ENCODE measurements around the gene FNIP1. TPM values are rescaled to one million over a fixed set of nuclear protein-coding genes. Genes with fewer than 3 reads are reported as not detected.

Gene FNIP1
- polyA plus RNA-seq, 1 of the 3 experiments (the other 2 are of a cell fraction), result 2.4 TPM

DNA sequence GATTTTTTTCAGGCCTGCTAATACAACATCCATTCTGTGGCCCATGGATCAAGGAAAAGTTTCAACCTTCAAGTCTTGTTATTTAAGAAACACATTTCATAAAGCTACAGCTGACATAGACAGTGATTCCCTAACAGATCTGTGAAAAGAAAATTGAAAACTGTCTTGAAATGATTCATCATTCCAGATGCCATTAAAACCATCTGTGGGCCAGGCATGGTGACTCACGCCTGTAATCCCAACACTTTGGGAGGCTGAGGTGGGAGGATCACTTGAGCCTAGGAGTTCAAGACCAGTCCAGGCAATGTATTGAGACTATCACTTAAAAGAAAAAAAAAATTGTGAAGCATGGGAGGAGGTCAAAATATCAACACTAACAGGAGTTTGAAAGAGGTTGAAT is 167.8 kb downstream of the FNIP1 start (continued):
- TF ChIP-seq USF1 (IDR thresholded peaks at IDR 0.05; ENCODE audit: borderline replicate concordance, low read depth) (no peak), GABPA (IDR thresholded peaks at IDR 0.05; ENCODE audit: low read depth) (no peak), TCF12 (IDR thresholded peaks at IDR 0.05) (peak; percentile 91), FOXJ3 (CRISPR knock-in tag; IDR thresholded peaks at IDR 0.05) (no peak), NFIC (IDR thresholded peaks at IDR 0.05; ENCODE audit: borderline replicate concordance) (no peak), RAD21 (IDR thresholded peaks at IDR 0.05; ENCODE audit: low read length) (no peak), YY1 (IDR thresholded peaks at IDR 0.05; ENCODE audit: low read depth) (no peak), GATA2 (CRISPR knock-in tag; IDR thresholded peaks at IDR 0.05) (no peak), MXI1 (IDR thresholded peaks at IDR 0.05; ENCODE audit: low read depth, low read length) (no peak), SMC3 (IDR thresholded peaks at IDR 0.05; ENCODE audit: low read depth, low read length) (no peak), MEF2A (IDR thresholded peaks at IDR 0.05; ENCODE audit: borderline replicate concordance, low read depth) (no peak), TEAD4 (IDR thresholded peaks at IDR 0.05; ENCODE audit: borderline replicate concordance, insufficient read depth) (no peak), NRF1 (IDR thresholded peaks at IDR 0.05; ENCODE audit: low read depth, low read length) (no peak), CHD2 (IDR thresholded peaks at IDR 0.05; ENCODE audit: low read length, partially characterized antibody) (no peak)

DNA sequence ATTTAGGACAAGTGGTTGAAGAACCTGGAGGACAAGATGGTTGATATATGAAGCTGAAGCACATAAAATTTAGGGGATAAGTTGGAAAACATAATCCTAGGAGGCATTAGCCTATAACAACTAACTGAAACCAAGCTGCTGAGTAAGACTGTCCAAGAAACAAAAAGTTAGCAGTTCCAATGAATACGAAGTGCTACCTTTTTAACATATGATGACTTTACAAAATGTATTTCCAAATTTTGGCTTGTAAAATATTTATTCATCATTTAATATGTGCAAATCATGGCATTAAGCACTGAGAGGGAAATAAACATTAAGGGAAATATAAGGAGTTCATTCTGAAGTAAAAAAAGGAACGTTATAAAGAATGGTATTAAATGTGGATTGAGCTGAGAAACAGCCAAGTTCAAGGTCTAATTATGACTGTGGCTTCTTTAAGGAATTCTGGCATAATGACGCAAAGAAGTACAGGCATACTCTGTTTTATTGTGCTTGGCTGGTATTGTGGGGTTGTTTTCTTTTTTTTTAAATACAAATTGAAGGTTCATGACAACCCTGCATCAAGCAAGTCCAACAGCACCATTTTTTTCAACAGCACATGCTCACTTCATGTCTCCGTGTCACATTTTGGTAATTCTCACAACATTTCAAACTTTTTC is 169.5 kb downstream of the FNIP1 start:
- H4K20me1 ChIP-seq (ENCODE audit: insufficient read depth), result peaks cover 5% of the 10 kb centered on the region; the same call in 1 of the 2 replicates
- H3K4me1 ChIP-seq (ENCODE audit: control insufficient read depth in 1 of 2, insufficient read depth in 2 of 2, low read depth in 1 of 2, low read length in 1 of 2), result peaks cover 0 to 6% of the 10 kb centered on the region in 2 experiments; a peak in 2 of 4 replicates
- no peak overlapping the region for H3K4me2 ChIP-seq
- DNase-seq, result no peak
- TF ChIP-seq SIN3A (IDR thresholded peaks at IDR 0.05; ENCODE audit: borderline replicate concordance, low read depth, low read length) (no peak), TCF12 (IDR thresholded peaks at IDR 0.05) (no peak), NFIC (IDR thresholded peaks at IDR 0.05; ENCODE audit: borderline replicate concordance) (no peak)
- TF ChIP-seq, protein P1, sequence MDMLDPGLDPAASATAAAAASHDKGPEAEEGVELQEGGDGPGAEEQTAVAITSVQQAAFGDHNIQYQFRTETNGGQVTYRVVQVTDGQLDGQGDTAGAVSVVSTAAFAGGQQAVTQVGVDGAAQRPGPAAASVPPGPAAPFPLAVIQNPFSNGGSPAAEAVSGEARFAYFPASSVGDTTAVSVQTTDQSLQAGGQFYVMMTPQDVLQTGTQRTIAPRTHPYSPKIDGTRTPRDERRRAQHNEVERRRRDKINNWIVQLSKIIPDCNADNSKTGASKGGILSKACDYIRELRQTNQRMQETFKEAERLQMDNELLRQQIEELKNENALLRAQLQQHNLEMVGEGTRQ (IDR thresholded peaks at IDR 0.05; ENCODE audit: borderline replicate concordance, low read depth, low read length), result no peak
- H3K4me3 ChIP-seq (ENCODE audit: low read depth in 2 of 2, low read length in 1 of 2), result no peak overlapping the region
- CTCF ChIA-PET, result interaction anchor here (1.0 to 1.8 kb wide), 3 partner anchors 28 to 380 kb away, joined by 3 to 6 read pairs (median 5); no protein-coding TSS in a partner anchor
- H3K36me3 ChIP-seq (replicated peaks in 1 of 2; ENCODE audit: control insufficient read depth in 1 of 2, insufficient read depth in 2 of 2, low read length in 1 of 2), result no peaks in the 10 kb centered on the region
- no peaks in the 10 kb centered on the region for H3K27me3 ChIP-seq (ENCODE audit: insufficient read depth)
- H3K9me2 ChIP-seq, result no peaks in the 10 kb centered on the region
- H3K79me2 ChIP-seq (ENCODE audit: insufficient read depth), result peaks cover 99% of the 10 kb centered on the region
- 97% methylated on average over 4 of the region's 4 CpGs for WGBS (ENCODE audit: low lambda C conversion rate)
- no peaks in the 10 kb centered on the region for H3K9me3 ChIP-seq
- POLR2A ChIA-PET, result no interaction called here
- H3F3A ChIP-seq (replicated peaks; ENCODE audit: insufficient read depth), result peaks cover 20% of the 10 kb centered on the region
- no peak overlapping the region for H3K27ac ChIP-seq (ENCODE audit: low read depth in 2 of 2, low read length in 1 of 2)
- no peak overlapping the region for H2AFZ ChIP-seq (ENCODE audit: low read depth)
- no peak overlapping the region for H3K9ac ChIP-seq
